Measurements from ENCODE around the gene EPG5.

EPG5 gene

GRCh38 chr18:45841765-45842442, 125.2 kb downstream of the EPG5 start:
- H3K4me3 ChIP-seq, result no peak overlapping the region
- no peaks in the 10 kb centered on the region for H3K36me3 ChIP-seq (replicated peaks)
- in situ Hi-C loops (cut with MboI; ENCODE audit: low sequenced_read_pairs), result no loop called here
- H3K27me3 ChIP-seq (ENCODE audit: low read depth), result no peaks in the 10 kb centered on the region
- H3K9me3 ChIP-seq, result no peaks in the 10 kb centered on the region
- H3K4me1 ChIP-seq, result no peaks in the 10 kb centered on the region
- no peak for DNase-seq (ENCODE audit: low spot score in 2 of 2)

- H3K9me3 ChIP-seq, result no peaks in the 10 kb centered on the region
- no peaks in the 10 kb centered on the region for H3K36me3 ChIP-seq (replicated peaks)
- H3K4me1 ChIP-seq, result no peaks in the 10 kb centered on the region
- no peak overlapping the region for H3K4me3 ChIP-seq
- in situ Hi-C loops (cut with MboI; ENCODE audit: low sequenced_read_pairs), result no loop called here
- H3K27me3 ChIP-seq (ENCODE audit: low read depth), result no peaks in the 10 kb centered on the region
- no peak for DNase-seq (ENCODE audit: low spot score in 2 of 2)
Measured at GRCh38 chr18:45841060-45841764, 125.9 kb downstream of the EPG5 start.

- Histone ChIP-seq H3K27me3 (ENCODE audit: low read depth) (peaks cover 3% of the 10 kb centered on the region; the same call in 1 of the 2 replicates), H3K36me3 (replicated peaks) (no peaks in the 10 kb centered on the region), H3K4me1 (no peaks in the 10 kb centered on the region), H3K9me3 (no peaks in the 10 kb centered on the region), H3K4me3 (no peak overlapping the region)
- in situ Hi-C loops (cut with MboI; ENCODE audit: low sequenced_read_pairs), result no loop called here
- no peak for DNase-seq (ENCODE audit: low spot score in 2 of 2)
Measured at GRCh38 chr18:45839414-45840395, 127.4 kb downstream of the EPG5 start.

- H3K4me1 ChIP-seq, result no peaks in the 10 kb centered on the region
- no peak for DNase-seq (ENCODE audit: low spot score in 2 of 2)
- H3K9me3 ChIP-seq, result no peaks in the 10 kb centered on the region
- peaks cover 3% of the 10 kb centered on the region; the same call in 1 of the 2 replicates for H3K27me3 ChIP-seq (ENCODE audit: low read depth)
- no peaks in the 10 kb centered on the region for H3K36me3 ChIP-seq (replicated peaks)
- in situ Hi-C loops (cut with MboI; ENCODE audit: low sequenced_read_pairs), result no loop called here
- no peak overlapping the region for H3K4me3 ChIP-seq
Measured at GRCh38 chr18:45838302-45839070, 128.6 kb downstream of the EPG5 start.

- Histone ChIP-seq H3K9me3 (no peaks in the 10 kb centered on the region), H3K36me3 (replicated peaks) (no peaks in the 10 kb centered on the region), H3K4me1 (no peaks in the 10 kb centered on the region), H3K27me3 (ENCODE audit: low read depth) (peaks cover 3% of the 10 kb centered on the region; the same call in 1 of the 2 replicates), H3K4me3 (no peak overlapping the region)
- no peak for DNase-seq (ENCODE audit: low spot score in 2 of 2)
- in situ Hi-C loops (cut with MboI; ENCODE audit: low sequenced_read_pairs), result no loop called here
Measured at GRCh38 chr18:45837283-45838070, 129.7 kb downstream of the EPG5 start.

GRCh38 chr18:45836242-45837205, 130.6 kb downstream of the EPG5 start:
- no peak overlapping the region for H3K4me3 ChIP-seq
- no peaks in the 10 kb centered on the region for H3K4me1 ChIP-seq
- no peaks in the 10 kb centered on the region for H3K9me3 ChIP-seq
- H3K36me3 ChIP-seq (replicated peaks), result no peaks in the 10 kb centered on the region
- H3K27me3 ChIP-seq (ENCODE audit: low read depth), result peaks cover 3% of the 10 kb centered on the region; the same call in 1 of the 2 replicates
- DNase-seq (ENCODE audit: low spot score in 2 of 2), result no peak
- in situ Hi-C loops (cut with MboI; ENCODE audit: low sequenced_read_pairs), result no loop called here

- Histone ChIP-seq H3K4me1 (no peaks in the 10 kb centered on the region), H3K9me3 (no peaks in the 10 kb centered on the region), H3K36me3 (replicated peaks) (no peaks in the 10 kb centered on the region), H3K4me3 (no peak overlapping the region), H3K27me3 (ENCODE audit: low read depth) (peaks cover 3% of the 10 kb centered on the region; the same call in 1 of the 2 replicates)
- no peak for DNase-seq (ENCODE audit: low spot score in 2 of 2)
- in situ Hi-C loops (cut with MboI; ENCODE audit: low sequenced_read_pairs), result no loop called here
Measured at GRCh38 chr18:45835057-45835636, 132.0 kb downstream of the EPG5 start.

GRCh38 chr18:45834306-45834705, 132.8 kb downstream of the EPG5 start:
- no peaks in the 10 kb centered on the region for H3K4me1 ChIP-seq
- H3K36me3 ChIP-seq (replicated peaks), result no peaks in the 10 kb centered on the region
- H3K4me3 ChIP-seq, result no peak overlapping the region
- in situ Hi-C loops (cut with MboI; ENCODE audit: low sequenced_read_pairs), result no loop called here
- no peaks in the 10 kb centered on the region for H3K9me3 ChIP-seq
- H3K27me3 ChIP-seq (ENCODE audit: low read depth), result peaks cover 3% of the 10 kb centered on the region; the same call in 1 of the 2 replicates
- DNase-seq (ENCODE audit: low spot score in 2 of 2), result no peak

- Histone ChIP-seq H3K9me3 (no peaks in the 10 kb centered on the region), H3K4me1 (no peaks in the 10 kb centered on the region), H3K36me3 (replicated peaks) (no peaks in the 10 kb centered on the region), H3K4me3 (no peak overlapping the region), H3K27me3 (ENCODE audit: low read depth) (peaks cover 3% of the 10 kb centered on the region; the same call in 1 of the 2 replicates)
- no peak for DNase-seq (ENCODE audit: low spot score in 2 of 2)
- in situ Hi-C loops (cut with MboI; ENCODE audit: low sequenced_read_pairs), result no loop called here
Measured at GRCh38 chr18:45833846-45834245, 133.3 kb downstream of the EPG5 start.

GRCh38 chr18:45830917-45831316, 136.2 kb downstream of the EPG5 start:
- H3K27me3 ChIP-seq (ENCODE audit: low read depth), result peaks cover 3% of the 10 kb centered on the region; the same call in 1 of the 2 replicates
- H3K4me1 ChIP-seq, result no peaks in the 10 kb centered on the region
- DNase-seq (ENCODE audit: low spot score in 2 of 2), result no peak
- H3K4me3 ChIP-seq, result no peak overlapping the region
- in situ Hi-C loops (cut with MboI; ENCODE audit: low sequenced_read_pairs), result no loop called here
- no peaks in the 10 kb centered on the region for H3K36me3 ChIP-seq (replicated peaks)
- no peaks in the 10 kb centered on the region for H3K9me3 ChIP-seq

- Histone ChIP-seq H3K4me1 (no peaks in the 10 kb centered on the region), H3K4me3 (no peak overlapping the region), H3K36me3 (replicated peaks) (no peaks in the 10 kb centered on the region), H3K9me3 (no peaks in the 10 kb centered on the region), H3K27me3 (ENCODE audit: low read depth) (no peaks in the 10 kb centered on the region)
- in situ Hi-C loops (cut with MboI; ENCODE audit: low sequenced_read_pairs), result no loop called here
- DNase-seq (ENCODE audit: low spot score in 2 of 2), result no peak
Measured at GRCh38 chr18:45829855-45830254, 137.3 kb downstream of the EPG5 start.

Measured in HAP-1 (cell line).